HG03060 (cell line): ENCODE measurements around the gene DQX1.

Experiments
- ATAC-seq: cut with Tn5 transposase; IDR thresholded peaks from one replicate; pipeline ENCODE4 v1.9.1; 2021; ENCODE audit warnings: low read depth, moderate number of reproducible peaks; ENCODE audit not compliant: unreplicated experiment

The DQX1 gene

DNA sequence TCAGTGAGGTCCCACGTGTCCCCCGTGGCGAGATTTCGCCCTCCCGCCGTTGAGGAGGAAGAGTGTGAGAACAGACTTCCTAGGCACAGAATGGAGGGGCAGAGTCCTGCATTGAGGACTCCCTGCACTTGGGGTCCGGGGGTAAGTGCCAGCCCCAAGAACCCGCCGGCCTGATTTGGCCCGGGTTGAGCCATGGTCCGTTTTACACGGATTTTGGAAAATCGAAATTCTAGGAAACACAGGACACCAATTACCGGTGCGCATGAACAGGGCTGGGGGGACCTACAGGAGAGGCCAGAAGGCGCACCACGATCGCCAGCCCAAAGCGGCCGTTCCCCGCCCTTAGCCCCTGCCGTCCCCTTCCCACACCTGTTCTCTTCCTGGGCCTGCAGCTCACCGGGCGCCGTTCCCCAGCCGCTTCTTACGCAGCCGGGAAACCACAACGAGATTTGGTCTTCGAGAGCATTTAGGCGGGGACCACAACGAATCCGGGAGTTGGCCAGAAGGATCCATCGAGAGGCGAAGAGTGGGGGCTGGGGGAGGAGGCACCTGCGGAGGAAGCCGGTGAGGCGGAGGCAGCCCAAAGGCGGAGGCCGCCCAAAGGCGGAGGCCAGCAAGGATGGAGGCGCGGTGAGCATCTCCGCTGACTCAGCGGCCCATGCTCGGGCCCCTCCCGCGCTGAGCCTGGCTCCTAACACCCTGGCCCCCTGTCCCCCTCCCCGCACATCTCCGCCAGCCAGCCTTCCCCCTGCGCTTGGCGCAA, 12.2 kb downstream of the DQX1 start:
- ATAC-seq = no peak

DNA sequence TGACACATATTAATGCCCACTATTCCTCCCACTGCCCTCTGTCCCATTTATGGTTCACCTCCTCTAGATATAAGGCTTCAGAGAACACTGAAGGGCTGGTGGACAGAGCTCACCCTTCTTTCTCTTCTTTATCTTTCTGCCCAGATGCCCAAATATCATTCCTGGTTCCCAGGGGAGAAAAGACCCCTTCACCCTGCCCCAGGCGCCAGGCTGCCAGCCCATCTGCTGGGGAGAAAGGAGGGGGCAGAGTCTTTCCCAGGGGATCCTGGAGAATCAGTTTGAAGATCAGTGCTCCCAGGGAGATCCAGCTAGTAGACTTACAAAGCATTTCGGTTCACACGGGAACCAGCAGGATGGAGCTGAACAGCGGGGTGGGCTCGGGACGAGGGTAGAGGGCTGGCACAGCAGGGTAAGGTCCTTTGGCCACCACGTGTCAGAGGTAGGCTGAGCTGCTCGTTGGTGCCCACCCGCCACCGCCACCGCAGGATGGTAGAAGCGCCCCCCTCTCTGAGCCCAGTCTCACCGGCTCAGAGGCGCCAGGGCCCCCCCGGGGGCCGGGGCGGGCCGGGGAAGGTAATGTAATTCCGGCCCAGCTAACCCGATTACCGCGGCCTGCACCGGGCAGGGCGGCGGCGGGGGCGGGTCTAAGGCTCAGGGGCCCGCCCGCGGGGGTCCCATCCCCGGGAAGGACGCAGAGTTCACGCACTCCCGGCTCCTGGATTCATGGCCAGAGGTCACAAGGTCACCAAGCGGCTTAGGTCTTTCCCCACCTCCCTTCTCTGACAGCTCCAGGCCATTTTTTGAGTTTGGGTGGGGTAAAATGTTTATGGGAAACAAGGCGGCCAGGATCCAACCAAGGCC, 13.1 kb downstream of the DQX1 start:
- no peak for ATAC-seq

DNA sequence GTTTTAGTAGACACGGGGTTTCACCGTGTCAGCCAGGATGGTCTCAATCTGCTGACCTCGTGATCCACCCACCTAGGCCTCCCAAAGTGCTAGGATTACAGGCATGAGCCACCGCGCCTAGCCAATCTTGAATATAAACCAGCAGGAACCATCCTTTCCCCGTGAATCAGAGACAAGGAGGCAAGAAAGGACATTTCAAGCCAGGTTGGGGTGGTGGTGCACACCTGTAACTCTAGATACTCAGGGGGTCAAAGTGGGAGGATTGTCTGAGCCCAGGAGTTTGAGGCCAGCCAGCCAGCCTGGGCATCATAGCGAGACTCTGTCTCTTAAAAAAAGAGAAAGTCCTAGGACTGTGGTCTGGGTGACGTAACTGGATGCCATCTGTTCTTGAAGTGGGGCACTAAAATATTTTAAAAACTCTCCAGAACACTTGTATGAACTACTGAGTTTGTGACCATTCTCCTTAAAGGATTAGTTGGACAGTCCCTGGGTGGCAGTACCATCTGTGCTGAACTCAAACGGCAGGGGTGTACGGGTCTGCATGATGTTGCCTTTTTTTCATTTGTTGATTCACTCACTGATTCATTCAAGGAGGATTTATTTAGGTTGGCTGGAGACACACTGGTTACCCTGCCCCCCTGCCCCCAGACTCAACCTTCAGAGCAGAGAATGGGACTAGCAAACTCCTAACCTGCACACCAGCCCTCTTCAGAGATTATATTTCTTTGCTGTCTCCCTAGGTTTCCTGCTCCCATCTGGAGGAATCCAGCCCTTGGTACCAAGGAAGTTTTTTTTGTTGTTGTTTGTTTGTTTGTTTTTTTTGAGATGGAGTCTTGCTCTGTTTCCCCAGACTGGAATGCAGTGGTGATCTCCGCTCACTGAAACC, 14.7 kb downstream of the DQX1 start:
- ATAC-seq = no peak

DNA sequence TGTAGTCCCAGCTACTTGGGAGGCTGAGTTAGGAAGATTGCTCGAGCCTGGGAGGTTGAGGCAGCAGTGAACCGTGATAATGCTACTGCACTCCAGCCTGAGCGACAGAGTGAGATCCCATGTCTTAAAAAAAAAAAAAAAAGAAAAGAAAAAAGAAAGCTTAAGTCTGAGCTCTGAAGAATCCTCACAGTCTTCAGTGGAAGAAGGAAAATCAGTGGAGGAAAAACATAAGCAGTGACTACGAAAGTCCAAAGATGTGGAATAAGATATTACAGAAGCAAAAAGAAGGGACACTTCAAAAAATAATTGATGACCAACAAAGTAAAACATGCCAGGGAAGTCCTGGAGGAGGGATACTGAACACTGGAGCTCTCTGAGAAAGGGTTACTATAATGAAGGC, 15.8 kb downstream of the DQX1 start:
- ATAC-seq = no peak

DNA sequence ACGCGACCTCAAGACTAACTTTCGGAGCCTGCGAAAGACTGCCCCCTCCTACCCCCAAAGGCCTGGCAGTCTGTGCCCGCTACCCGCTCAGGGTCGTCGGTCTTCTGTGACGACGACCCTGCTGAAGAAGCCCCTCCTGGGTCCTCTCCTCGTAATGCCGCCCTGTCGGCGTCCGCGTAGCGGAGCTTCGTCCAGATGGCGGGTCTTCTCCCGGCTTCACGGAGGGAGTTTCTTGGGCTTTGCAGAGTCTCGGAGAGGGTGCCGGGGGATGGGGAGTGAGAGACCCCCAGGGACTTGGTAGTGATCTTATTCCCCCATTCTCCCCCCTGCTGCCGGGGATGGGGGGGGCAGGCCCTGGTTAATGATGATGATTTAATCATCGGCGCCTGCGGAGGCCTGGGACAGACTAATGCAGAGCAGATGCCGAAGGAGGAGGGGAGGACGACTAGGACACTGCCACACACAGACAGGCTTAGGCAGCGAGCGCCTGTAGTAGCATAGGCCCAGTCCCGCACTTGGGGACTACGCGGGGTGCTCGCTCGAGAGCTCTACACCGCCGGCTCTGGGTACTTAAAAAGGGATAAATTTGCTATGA, 18.0 kb downstream of the DQX1 start:
- ATAC-seq = no peak

DNA sequence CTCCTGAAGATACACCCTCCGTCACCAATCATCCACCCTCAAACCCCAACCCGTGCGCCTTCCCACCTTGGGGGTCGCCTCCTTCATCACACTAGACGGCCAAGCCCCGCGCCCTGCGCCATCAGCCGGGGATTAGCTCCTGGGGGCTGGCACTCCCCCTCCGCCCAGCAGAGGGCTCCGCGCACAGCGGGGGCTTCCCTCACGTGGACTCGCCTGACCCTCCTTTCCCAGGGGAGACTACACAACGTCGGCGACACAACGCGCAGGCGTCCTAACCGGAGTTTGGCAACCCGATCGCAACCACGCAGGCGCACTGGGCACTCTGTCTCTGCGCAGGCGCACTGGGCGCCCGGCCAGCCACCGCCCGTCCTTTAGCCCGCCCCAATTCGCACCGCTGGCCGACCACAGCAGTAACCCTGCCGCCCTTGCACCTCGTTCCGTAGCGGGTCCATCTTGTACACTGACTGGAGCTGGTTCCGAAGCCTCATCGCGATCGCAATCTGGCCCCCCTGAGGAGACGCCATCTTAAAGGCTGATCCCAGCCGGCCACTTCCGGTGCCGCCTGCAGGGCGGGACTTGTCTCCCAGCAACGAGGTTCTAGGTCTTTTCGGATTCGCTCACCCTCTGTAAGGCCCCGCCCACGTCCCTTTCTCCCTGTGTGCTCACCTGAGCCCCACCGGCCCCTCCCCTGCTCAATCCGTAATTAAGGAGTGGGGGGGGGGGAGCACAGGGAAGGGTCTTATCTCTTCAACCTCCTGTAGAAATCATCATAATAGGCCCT, 18.7 kb downstream of the DQX1 start, which contains the start of gene PCGF1:
PCGF1 (minus strand) TSS at position 551 of the 781 bp plus-strand sequence; CDS start at position 524, 27 bp downstream.
- ATAC-seq = peak; percentile 80

DNA sequence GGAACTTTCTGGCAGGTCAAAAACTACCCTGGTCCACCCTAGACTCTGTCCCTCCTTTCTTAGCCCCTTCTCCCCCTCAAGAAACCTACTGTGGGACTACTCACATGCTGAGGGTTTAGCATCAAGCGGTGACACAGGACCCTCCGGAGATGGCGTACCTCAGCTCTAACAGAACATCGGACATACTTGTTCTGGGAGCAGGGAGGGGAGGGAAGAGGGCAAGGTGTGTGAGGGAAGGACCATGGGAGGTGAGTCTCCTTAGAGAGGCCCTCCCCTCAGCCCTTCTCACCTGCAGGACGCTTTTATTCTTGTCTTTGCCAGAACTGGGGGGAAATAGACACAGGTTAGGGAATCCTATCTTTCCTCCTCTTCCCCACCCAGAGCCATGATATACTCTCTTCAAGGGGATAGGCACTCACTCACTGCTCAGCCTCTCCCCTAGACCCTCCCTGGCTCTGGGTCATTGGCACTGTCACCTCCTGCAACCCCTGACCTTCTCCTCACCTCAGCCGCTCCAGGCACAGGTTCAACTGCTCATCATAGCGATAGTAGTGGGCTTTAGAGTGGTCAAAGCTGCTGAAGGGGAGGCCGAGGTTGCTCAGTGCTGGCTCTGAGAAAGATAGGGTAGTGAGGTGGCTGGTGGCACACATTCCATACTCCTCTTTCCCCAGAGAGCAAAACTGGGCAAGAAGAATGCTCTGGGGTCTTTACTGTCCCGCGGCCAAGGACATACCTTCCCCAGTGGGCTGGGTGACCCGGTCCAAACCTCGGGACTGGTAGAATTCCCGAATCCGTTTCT, 20.4 kb downstream of the DQX1 start:
- ATAC-seq = no peak

DNA sequence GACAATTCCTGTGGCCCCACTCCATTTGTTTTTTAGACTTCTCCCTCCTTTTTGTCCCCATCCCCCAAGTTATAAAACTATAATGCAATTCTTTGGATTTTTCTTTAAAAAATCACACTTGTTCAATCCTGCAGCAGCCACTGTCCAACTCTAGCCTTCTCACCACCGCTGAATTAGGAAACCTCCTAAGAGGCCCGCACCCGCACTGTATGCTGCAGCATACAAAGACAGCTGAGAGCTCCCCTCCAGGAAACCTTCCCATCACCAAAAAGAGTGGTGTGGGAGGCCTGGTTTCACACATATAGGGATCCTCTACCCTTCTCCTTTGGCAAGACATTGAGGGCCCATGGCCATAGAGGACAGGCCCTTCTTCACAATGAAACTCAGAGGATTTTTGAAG, 21.4 kb downstream of the DQX1 start:
- ATAC-seq = no peak

DNA sequence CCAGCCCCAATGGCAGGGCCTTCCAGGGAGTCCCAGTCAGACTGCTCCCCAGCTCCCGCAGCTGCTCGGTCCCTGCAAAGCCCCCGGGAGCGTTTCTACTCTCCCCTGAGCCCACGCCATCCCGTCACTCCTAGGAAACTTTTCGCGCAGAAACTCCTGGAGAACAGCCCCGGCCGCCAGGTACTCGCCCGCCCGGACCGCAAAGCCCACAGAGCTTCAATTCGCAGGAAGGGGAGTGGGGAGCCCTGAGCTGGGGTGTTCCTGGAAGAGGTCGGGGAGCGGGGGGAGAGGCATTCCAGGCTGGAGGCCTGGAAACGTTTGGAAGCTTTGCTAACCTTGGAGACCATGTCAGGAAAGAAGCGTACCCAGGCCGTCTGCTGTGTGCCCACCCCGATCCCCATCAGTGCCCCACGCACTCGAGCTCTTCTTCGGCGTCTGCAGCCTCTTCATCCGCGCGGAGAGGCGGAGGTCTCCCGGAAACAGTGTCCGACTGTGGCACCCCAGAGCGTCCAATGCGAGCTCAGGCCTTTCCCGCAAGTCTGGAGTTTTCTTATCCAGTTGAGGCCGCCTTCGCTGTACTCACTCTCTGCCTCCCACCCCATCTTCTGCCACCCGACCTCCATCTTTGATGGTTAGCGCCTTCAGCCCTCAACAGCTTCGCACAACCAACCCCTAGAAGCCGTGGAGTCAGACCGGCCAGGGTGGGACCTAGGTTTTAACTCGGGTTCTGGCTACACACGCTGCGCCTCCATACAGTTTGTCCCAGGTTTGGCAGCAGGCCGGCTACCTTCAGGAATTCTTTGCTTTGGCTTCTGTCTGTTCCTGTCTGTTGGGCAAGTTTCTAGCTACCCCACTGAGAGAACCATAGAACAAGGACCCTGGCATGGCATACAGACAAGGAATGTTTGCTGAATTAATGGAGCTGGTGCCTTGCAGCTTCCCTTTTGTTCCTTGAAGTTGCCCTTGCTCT, 22.2 kb downstream of the DQX1 start:
- no peak for ATAC-seq

DNA sequence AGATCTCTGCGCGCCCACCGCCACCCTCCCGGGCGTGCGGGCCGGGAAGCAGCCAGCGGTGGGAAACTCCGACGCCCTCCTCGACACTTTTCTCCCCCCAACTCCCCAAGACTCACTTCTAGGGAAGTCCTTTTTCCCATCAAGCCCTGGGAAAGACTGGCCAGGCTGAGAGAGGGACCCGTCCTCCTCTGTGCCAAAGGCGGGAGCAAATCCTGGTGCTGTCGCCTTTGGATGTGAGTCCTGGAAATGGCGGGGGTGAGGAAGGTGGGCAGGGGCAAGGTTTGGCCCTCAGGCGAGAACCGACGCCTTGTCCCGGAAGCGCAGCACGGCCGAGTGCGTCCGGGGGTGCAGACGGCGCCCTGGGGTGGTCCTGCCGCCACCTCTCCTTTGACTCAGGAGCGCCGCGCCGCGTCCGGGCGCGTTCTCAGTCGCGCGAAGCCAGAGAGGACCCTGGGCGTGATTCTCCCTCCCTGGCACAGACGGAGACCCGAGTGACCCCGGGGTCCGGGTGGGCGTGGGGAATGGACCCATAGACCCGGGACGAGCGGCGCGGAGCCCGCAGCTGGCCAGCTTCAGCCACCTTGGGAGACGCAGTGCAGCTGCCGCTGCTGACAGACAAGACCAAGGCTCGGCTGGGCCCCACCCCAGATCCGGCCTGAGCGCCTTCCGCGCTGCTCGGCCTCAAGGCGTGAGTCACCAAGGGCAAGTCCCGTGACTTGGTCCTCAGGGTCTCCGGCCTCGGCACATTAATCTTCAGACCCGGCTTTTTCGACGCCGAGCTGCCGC, 23.1 kb downstream of the DQX1 start:
- ATAC-seq = no peak

DNA sequence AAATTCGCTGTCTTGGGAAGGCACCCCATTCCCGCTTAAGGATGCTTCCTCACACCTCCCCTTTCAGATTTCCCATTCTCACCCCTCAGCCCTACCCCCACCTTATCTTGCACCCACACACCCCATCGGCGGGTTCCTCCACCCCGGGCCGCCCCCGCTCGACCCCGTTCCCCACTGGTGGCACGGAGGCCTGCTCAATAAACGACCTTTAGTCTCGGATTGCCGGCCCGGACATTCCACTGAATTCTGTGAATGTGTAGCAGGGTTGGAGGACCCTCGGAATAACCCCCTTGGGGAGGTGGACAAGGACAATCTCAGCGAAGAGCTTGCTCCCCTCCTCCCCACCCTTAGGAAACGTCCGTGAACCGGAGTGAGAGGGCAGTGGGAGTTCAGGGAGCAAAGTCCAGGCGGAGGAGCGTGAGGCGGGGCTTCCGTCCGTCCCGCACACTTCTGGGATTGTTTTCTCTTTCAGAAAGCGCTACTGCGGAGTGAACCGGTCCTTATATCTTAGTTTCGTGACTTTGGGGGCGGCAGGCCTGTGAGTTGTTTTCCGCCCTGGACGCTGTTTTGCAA, 23.8 kb downstream of the DQX1 start:
- no peak for ATAC-seq

DNA sequence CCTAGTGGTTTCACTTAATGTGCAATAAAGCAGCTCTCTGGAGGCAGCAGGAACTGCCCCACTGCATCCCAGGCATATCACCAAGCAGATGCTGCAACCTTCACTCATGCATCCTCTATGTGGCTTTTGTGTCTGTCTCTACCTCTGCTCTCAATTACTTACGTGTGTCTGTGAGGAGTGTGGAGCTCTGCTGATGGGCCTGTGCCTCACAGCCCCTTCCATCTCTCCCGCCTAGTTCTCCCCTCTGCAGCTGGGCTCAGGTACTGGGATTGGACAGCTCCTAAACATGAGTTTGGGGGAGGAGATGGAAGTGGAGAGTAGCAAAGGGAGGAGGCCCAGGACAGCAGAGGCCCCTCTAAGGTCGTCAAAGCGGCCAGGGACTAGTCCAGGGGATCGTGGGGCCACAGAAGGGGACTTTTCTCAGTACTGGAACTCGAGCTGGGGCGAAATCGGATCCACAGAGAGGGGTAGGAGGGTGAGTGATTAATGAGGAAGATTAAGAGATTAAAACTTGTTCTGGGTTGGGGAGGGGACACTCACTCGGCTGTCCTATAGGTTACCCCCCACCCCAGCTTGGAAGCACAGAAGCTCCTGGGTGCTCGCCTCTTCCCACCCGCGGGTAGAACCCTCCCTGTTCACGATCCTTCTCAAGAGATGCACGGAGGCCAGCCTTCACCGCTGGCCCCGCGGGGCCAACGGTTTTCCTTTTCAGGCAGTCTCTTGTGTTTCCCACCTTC, 24.5 kb downstream of the DQX1 start:
- ATAC-seq = no peak

DNA sequence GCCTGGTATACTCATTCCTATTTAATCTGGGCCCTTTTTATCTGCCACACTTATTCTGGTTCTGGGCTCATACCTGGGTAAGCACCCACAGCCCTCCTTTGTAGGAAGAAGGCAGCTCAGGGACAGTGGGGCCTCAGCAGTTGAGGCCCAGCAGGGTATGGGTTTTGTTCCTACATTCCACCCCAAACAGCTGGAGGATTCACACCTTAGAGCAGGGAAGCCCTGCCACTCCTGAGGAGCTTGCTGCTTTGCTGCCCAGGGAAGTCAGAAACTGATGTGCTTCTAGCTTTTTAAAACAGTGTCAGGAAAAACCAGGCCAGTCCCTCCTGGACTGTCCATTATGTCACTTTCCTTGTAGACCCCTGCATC, 25.5 kb downstream of the DQX1 start:
- ATAC-seq = no peak

DNA sequence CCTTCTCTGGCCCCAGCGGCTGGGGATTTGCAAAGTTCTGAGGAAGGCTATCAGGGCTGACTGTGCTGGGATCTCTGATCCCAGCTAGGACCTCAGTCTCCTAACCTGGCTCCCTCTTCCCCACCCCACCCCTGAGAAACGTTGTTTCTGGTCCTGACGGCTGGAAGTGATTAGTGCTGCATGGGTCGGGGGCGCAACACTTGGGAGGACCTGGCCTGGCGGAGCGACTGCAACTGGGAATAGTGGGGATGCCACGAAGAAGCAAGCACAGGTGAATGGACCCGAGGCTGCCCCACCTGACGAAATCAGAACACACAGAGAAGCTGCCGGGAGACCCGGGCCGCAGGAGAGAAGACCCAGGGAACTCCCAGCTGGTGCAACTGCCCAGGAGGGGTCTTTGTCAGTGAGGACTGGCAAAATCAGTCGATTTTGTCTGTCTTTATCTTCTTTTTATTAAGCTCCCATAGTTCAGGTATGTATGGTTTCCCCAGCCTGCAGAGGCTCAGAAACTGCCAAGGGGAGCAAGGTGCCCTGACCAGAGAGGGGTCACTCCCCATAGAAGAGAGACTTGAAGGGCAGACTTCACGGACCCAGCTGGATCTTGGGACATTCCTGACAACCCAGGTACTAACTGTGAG, 26.0 kb downstream of the DQX1 start:
- no peak for ATAC-seq

DNA sequence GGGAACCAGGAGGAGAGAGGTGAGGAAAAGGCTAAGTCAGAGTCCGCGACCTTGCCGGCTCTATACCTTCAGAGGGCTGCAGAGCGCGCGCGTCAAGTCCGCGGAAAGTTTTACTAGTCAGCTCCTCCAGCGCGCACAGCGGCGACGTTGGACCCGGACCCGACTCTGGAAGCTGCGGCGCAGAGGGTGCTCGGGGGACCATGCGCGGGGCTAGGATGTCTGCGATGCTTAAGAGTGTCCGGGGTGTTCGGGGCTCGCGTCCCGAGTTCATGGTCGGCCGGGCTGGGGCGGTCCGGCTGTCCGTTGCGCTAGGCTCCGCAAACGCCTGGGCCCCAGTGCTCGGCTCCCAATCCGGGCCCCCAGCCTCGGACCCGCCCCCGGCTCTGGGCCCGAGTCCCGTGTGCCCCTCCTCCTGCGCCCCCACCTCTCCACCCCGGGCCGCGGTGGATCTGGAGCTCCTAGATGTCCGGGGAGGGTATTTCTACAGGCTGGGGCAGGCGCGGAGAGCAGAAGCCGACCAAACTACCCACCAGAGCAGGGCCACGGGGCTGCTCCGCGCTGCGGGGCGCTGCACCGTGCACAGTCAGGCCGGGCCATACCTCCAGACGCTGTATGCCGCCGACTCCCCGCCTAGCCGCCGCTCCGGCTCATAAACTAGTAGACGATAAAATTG, 26.6 kb downstream of the DQX1 start, which contains the start of gene LBX2:
LBX2 (minus strand) TSS at position 337 of the 673 bp plus-strand sequence; CDS start at position 271, 66 bp downstream.
- ATAC-seq = no peak
